ENCODE measurements around the gene TBCA. TPM values are rescaled to one million over a fixed set of nuclear protein-coding genes. Genes with fewer than 3 reads are reported as not detected.

The TBCA gene
- total RNA-seq, 1 experiment from 2014 or later = 302 TPM

- in situ Hi-C loops (cut with HindIII; ENCODE audit: low pct_unique_long_range_greater_than_20kb, low sequenced_read_pairs) = no loop called here
- TF ChIP-seq SIN3A (IDR thresholded peaks at IDR 0.05; ENCODE audit: borderline replicate concordance, insufficient read depth, low read depth, low read length) = no peak
- no peak for TF ChIP-seq POLR2AphosphoS5 (IDR thresholded peaks at IDR 0.05; ENCODE audit: low read depth, low read length)
- ATAC-seq = no peak
- no TSS peak for BruUV-seq (replicated peaks)
- ChIA-PET CTCF (interaction anchor here (0.7 kb wide), 1 partner anchor 21 kb away, joined by 3 read pairs; no protein-coding TSS in a partner anchor), POLR2A (interaction anchor here (0.6 to 0.7 kb wide), 2 partner anchors 476 to 719 kb away, joined by 4 to 5 read pairs; partner anchors contain the start of gene ZBED3)
- H3K4me1 ChIP-seq (ENCODE audit: control insufficient read depth, insufficient read depth, low read length) = no peaks in the 10 kb centered on the region
- no peak overlapping the region for H3K27ac ChIP-seq (ENCODE audit: low read length)
- no peak for DNase-seq (ENCODE audit: low read depth, low spot score)
- H3K27me3 ChIP-seq (ENCODE audit: control insufficient read depth, insufficient read depth, low read length) = peaks cover 5% of the 10 kb centered on the region; the same call in 1 of the 2 replicates
- no peak overlapping the region for H3K4me3 ChIP-seq (ENCODE audit: low read depth in 2 of 2, low read length in 2 of 2)
- no peaks in the 10 kb centered on the region for H3K9me3 ChIP-seq (ENCODE audit: control insufficient read depth, insufficient read depth, low read depth, low read length)
- H3K36me3 ChIP-seq (ENCODE audit: control insufficient read depth, insufficient read depth, low read length) = no peaks in the 10 kb centered on the region
- intact Hi-C loops (cut with micrococcal nuclease; ENCODE audit: unreplicated experiment) = no loop called here
Measured at GRCh38 chr5:77806213-77806843, 30.2 kb upstream of the TBCA start.

GRCh38 chr5:77798456-77798855, 22.3 kb upstream of the TBCA start:
- Histone ChIP-seq H3K4me3 (ENCODE audit: low read depth in 2 of 2, low read length in 2 of 2) (no peak overlapping the region), H3K36me3 (ENCODE audit: control insufficient read depth, insufficient read depth, low read length) (no peaks in the 10 kb centered on the region), H3K9me3 (ENCODE audit: control insufficient read depth, insufficient read depth, low read depth, low read length) (no peaks in the 10 kb centered on the region), H3K27me3 (ENCODE audit: control insufficient read depth, insufficient read depth, low read length) (peaks cover 33% of the 10 kb centered on the region), H3K27ac (ENCODE audit: low read length) (no peak overlapping the region), H3K4me1 (ENCODE audit: control insufficient read depth, insufficient read depth, low read length) (no peaks in the 10 kb centered on the region)
- in situ Hi-C loops (cut with HindIII; ENCODE audit: low pct_unique_long_range_greater_than_20kb, low sequenced_read_pairs) = no loop called here
- intact Hi-C loops (cut with micrococcal nuclease; ENCODE audit: unreplicated experiment) = no loop called here
- ChIA-PET CTCF (no interaction called here), POLR2A (no interaction called here)
- no TSS peak for BruUV-seq (replicated peaks)
- DNase-seq (ENCODE audit: low read depth, low spot score) (no peak), ATAC-seq (no peak)
- no peak for TF ChIP-seq POLR2AphosphoS5 (IDR thresholded peaks at IDR 0.05; ENCODE audit: low read depth, low read length)
- no peak for TF ChIP-seq TCF7L2 (IDR thresholded peaks at IDR 0.05; ENCODE audit: low read depth, low read length)
- no peak for TF ChIP-seq SIN3A (IDR thresholded peaks at IDR 0.05; ENCODE audit: borderline replicate concordance, insufficient read depth, low read depth, low read length)
- TF ChIP-seq REST (IDR thresholded peaks at IDR 0.05; ENCODE audit: insufficient read depth in 1 of 2, low read depth in 2 of 2, low read length in 1 of 2) = no peak
- TF ChIP-seq CTCF (IDR thresholded peaks at IDR 0.05) = no peak

GRCh38 chr5:77797136-77797535, 21.0 kb upstream of the TBCA start:
- CTCF ChIA-PET = no interaction called here
- Histone ChIP-seq H3K27ac (ENCODE audit: low read length) (no peak overlapping the region), H3K9me3 (ENCODE audit: control insufficient read depth, insufficient read depth, low read depth, low read length) (no peaks in the 10 kb centered on the region), H3K4me3 (ENCODE audit: low read depth in 2 of 2, low read length in 2 of 2) (no peak overlapping the region), H3K27me3 (ENCODE audit: control insufficient read depth, insufficient read depth, low read length) (peaks cover 36% of the 10 kb centered on the region), H3K36me3 (ENCODE audit: control insufficient read depth, insufficient read depth, low read length) (no peaks in the 10 kb centered on the region), H3K4me1 (ENCODE audit: control insufficient read depth, insufficient read depth, low read length) (no peaks in the 10 kb centered on the region)
- DNase-seq (ENCODE audit: low read depth, low spot score) (no peak), ATAC-seq (no peak)
- BruUV-seq (replicated peaks) = no TSS peak
- intact Hi-C loops (cut with micrococcal nuclease; ENCODE audit: unreplicated experiment) = no loop called here
- TF ChIP-seq SIN3A (IDR thresholded peaks at IDR 0.05; ENCODE audit: borderline replicate concordance, insufficient read depth, low read depth, low read length) (no peak), TCF7L2 (IDR thresholded peaks at IDR 0.05; ENCODE audit: low read depth, low read length) (no peak), REST (IDR thresholded peaks at IDR 0.05; ENCODE audit: insufficient read depth in 1 of 2, low read depth in 2 of 2, low read length in 1 of 2) (no peak), POLR2AphosphoS5 (IDR thresholded peaks at IDR 0.05; ENCODE audit: low read depth, low read length) (no peak), CTCF (IDR thresholded peaks at IDR 0.05) (no peak)
- in situ Hi-C loops (cut with HindIII; ENCODE audit: low pct_unique_long_range_greater_than_20kb, low sequenced_read_pairs) = no loop called here
- POLR2A ChIA-PET = no interaction called here

Data from Panc1 (cell line).